Raji (cell line): ENCODE data around the gene LMF1.

ENCODE experiments used
- POLR2A ChIP-seq: IDR thresholded peaks from 2 replicates; pipeline ENCODE4 v1.6.1; 2011; ENCODE audit warnings: low read depth, low read length, control low read depth; ENCODE audit not compliant: insufficient read depth

LMF1 gene

GRCh38 chr16:1008085-1008484 lies 37.3 kb upstream of the LMF1 start:
- TF ChIP-seq POLR2A = no peak

GRCh38 chr16:1007284-1007850 lies 36.6 kb upstream of the LMF1 start:
- TF ChIP-seq POLR2A = no peak

- TF ChIP-seq POLR2A = no peak
Observed at GRCh38 chr16:1006781-1007180, 36.0 kb upstream of the LMF1 start.

- no peak for TF ChIP-seq POLR2A
Observed at GRCh38 chr16:1005286-1005685, 34.5 kb upstream of the LMF1 start.

GRCh38 chr16:1003391-1004347 lies 32.9 kb upstream of the LMF1 start:
- TF ChIP-seq POLR2A = no peak

GRCh38 chr16:1002399-1003166 lies 31.8 kb upstream of the LMF1 start:
- no peak for TF ChIP-seq POLR2A

GRCh38 chr16:1001096-1001495 lies 30.3 kb upstream of the LMF1 start:
- no peak for TF ChIP-seq POLR2A

GRCh38 chr16:1000608-1001007 lies 29.8 kb upstream of the LMF1 start:
- TF ChIP-seq POLR2A = no peak

- TF ChIP-seq POLR2A = no peak
Observed at GRCh38 chr16:999677-1000076, 28.9 kb upstream of the LMF1 start.

- no peak for TF ChIP-seq POLR2A
Observed at GRCh38 chr16:998615-999014, 27.8 kb upstream of the LMF1 start.

GRCh38 chr16:998211-998610 lies 27.4 kb upstream of the LMF1 start:
- no peak for TF ChIP-seq POLR2A

GRCh38 chr16:997440-998051 lies 26.8 kb upstream of the LMF1 start:
- TF ChIP-seq POLR2A = no peak

GRCh38 chr16:996681-997080 lies 25.9 kb upstream of the LMF1 start:
- TF ChIP-seq POLR2A = no peak

GRCh38 chr16:995783-996182 lies 25.0 kb upstream of the LMF1 start:
- TF ChIP-seq POLR2A = no peak

- TF ChIP-seq POLR2A = no peak
Observed at GRCh38 chr16:995087-995486, 24.3 kb upstream of the LMF1 start.

GRCh38 chr16:993731-994130 lies 22.9 kb upstream of the LMF1 start:
- no peak for TF ChIP-seq POLR2A

- no peak for TF ChIP-seq POLR2A
Observed at GRCh38 chr16:991773-992172, 21.0 kb upstream of the LMF1 start.
